Measurements from ENCODE around the gene ARMC6.

ARMC6 gene

DNA sequence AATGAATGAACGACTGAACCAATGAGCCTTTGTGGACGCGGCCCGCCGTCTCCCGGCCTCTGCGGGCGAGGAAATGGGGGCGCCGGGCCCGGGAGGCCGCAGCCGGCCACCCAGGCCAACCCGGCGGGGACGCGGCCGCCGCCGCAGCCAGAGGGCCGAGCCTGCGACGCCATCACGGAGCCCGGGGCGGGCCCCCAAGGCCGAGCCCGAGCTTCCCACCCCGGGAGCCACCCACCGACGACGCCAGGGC lies 302 bp upstream of the ARMC6 start:
- CTCF ChIA-PET = no interaction called here
- TF ChIP-seq GLI2 (tag by site-specific recombination; IDR thresholded peaks at IDR 0.05; ENCODE audit: borderline replicate concordance, low read depth) (no peak), ZNF777 (tag by site-specific recombination; IDR thresholded peaks at IDR 0.05; ENCODE audit: borderline replicate concordance) (no peak), ZBTB20 (tag by site-specific recombination; IDR thresholded peaks at IDR 0.05) (0 out of 2 replicates have a peak, but pooled peaks have one; percentile 20), ZNF558 (tag by site-specific recombination; IDR thresholded peaks at IDR 0.05) (no peak), ZNF473 (tag by site-specific recombination; IDR thresholded peaks at IDR 0.05) (no peak)
- TF ChIP-seq, protein P1, sequence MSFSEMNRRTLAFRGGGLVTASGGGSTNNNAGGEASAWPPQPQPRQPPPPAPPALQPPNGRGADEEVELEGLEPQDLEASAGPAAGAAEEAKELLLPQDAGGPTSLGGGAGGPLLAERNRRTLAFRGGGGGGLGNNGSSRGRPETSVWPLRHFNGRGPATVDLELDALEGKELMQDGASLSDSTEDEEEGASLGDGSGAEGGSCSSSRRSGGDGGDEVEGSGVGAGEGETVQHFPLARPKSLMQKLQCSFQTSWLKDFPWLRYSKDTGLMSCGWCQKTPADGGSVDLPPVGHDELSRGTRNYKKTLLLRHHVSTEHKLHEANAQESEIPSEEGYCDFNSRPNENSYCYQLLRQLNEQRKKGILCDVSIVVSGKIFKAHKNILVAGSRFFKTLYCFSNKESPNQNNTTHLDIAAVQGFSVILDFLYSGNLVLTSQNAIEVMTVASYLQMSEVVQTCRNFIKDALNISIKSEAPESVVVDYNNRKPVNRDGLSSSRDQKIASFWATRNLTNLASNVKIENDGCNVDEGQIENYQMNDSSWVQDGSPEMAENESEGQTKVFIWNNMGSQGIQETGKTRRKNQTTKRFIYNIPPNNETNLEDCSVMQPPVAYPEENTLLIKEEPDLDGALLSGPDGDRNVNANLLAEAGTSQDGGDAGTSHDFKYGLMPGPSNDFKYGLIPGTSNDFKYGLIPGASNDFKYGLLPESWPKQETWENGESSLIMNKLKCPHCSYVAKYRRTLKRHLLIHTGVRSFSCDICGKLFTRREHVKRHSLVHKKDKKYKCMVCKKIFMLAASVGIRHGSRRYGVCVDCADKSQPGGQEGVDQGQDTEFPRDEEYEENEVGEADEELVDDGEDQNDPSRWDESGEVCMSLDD (tag by site-specific recombination; IDR thresholded peaks at IDR 0.05) = no peak
- Histone ChIP-seq H3K36me3 (ENCODE audit: control insufficient read depth in 2 of 2, insufficient read depth in 1 of 2, low read length in 2 of 2) (peaks cover 30 to 56% of the 10 kb centered on the region in 2 experiments), H3K4me3 (ENCODE audit: low read depth, low read length) (peak overlapping the region; percentile 68), H3K4me1 (ENCODE audit: control insufficient read depth, insufficient read depth, low read length) (no peaks in the 10 kb centered on the region), H3K27ac (ENCODE audit: extremely low read depth, low read depth, low read length) (peak overlapping the region; percentile 94), H3K9me3 (ENCODE audit: control insufficient read depth, insufficient read depth, low read depth, low read length) (no peaks in the 10 kb centered on the region)
- POLR2A ChIA-PET = interaction anchor here (0.5 kb wide), 1 partner anchor 109 kb away, joined by 3 read pairs; no protein-coding TSS in a partner anchor

DNA sequence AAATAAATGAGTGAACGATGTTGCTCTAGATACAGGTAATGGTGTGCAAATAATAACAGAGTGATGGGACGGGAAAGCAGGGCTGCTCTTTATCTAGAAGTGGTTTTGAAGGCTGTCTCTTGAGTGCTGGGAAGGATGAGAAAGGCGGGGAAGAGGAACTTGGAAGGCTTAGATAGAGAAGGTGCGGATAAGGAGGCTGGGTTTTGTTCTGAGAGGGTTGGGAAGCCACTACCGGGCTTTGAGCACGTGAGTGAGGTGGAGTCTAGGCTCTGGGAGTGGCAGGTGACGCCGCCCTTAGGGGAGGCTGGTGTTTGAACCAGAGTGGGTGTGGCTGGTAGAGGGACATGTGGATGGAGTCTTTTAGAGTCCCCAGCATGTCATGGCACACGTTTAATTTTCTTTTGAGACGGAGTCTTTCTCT lies 811 bp downstream of the ARMC6 start:
- ChIA-PET POLR2A (no interaction called here), CTCF (no interaction called here)
- H3K27ac ChIP-seq (ENCODE audit: extremely low read depth, low read depth, low read length) = peak overlapping the region; percentile 94
- H3K4me1 ChIP-seq (ENCODE audit: control insufficient read depth, insufficient read depth, low read length) = no peaks in the 10 kb centered on the region
- TF ChIP-seq, protein P2, sequence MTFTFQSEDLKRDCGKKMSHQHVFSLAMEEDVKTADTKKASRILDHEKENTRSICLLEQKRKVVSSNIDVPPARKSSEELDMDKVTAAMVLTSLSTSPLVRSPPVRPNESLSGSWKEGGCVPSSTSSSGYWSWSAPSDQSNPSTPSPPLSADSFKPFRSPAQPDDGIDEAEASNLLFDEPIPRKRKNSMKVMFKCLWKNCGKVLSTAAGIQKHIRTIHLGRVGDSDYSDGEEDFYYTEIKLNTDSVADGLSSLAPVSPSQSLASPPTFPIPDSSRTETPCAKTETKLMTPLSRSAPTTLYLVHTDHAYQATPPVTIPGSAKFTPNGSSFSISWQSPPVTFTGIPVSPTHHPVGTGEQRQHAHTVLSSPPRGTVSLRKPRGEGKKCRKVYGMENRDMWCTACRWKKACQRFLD (tag by site-specific recombination; IDR thresholded peaks at IDR 0.05) = no peak
- TF ChIP-seq ZNF623 (tag by site-specific recombination; IDR thresholded peaks at IDR 0.05) (no peak), ZNF707 (tag by site-specific recombination; IDR thresholded peaks at IDR 0.05) (no peak), ZNF76 (tag by site-specific recombination; IDR thresholded peaks at IDR 0.05; ENCODE audit: borderline replicate concordance, low read depth) (no peak), KLF7 (tag by site-specific recombination; IDR thresholded peaks at IDR 0.05; ENCODE audit: borderline replicate concordance) (peak; percentile 20; the same call in 1 of the 2 replicates), KLF10 (tag by site-specific recombination; IDR thresholded peaks at IDR 0.05) (peak; percentile 24; the same call in 1 of the 2 replicates), TCF7L2 (IDR thresholded peaks at IDR 0.05; ENCODE audit: borderline replicate concordance, low read depth, low read length) (no peak), ZNF558 (tag by site-specific recombination; IDR thresholded peaks at IDR 0.05) (peak; percentile 97), SP2 (tag by site-specific recombination; IDR thresholded peaks at IDR 0.05) (peak; percentile 70), KLF16 (tag by site-specific recombination; IDR thresholded peaks at IDR 0.05) (no peak), SP3 (tag by site-specific recombination; IDR thresholded peaks at IDR 0.05) (peak; percentile 67), ZNF335 (tag by site-specific recombination; conservative IDR thresholded peaks at IDR 0.05) (peak; percentile 42; the same call in 1 of the 2 replicates), ZNF366 (tag by site-specific recombination; conservative IDR thresholded peaks at IDR 0.05) (0 out of 2 replicates have a peak, but pooled peaks have one; percentile 22), ZNF629 (tag by site-specific recombination; IDR thresholded peaks at IDR 0.05) (0 out of 2 replicates have a peak, but pooled peaks have one; percentile 13), KLF1 (tag by site-specific recombination; IDR thresholded peaks at IDR 0.05) (peak; percentile 86), REPIN1 (tag by site-specific recombination; IDR thresholded peaks at IDR 0.05; ENCODE audit: low read depth) (no peak), KLF9 (tag by site-specific recombination; IDR thresholded peaks at IDR 0.05; ENCODE audit: low read depth) (peak; percentile 86), ZNF146 (tag by site-specific recombination; IDR thresholded peaks at IDR 0.05) (no peak)
- no peaks in the 10 kb centered on the region for H3K9me3 ChIP-seq (ENCODE audit: control insufficient read depth, insufficient read depth, low read depth, low read length)
- H3K4me3 ChIP-seq (ENCODE audit: low read depth, low read length) = peak overlapping the region; percentile 68
- H3K36me3 ChIP-seq (ENCODE audit: control insufficient read depth in 2 of 2, insufficient read depth in 1 of 2, low read length in 2 of 2) = peaks cover 19 to 51% of the 10 kb centered on the region in 2 experiments

All from HEK293 (cell line).